Adrenal gland (tissue), 5 donors: ENCODE measurements around the gene PHKA1.
"Not testable (repeated sequence)": the region's sequence is repeated elsewhere in the genome, so short reads cannot be mapped to it uniquely, and the experiment has no call there.

ENCODE experiments used
- CTCF ChIP-seq, 6 experiments: fragments of 450-650 bp in 4 of 6; fragments of 200-600 bp in 2 of 6; sonication (generic) in 1 of 6; IDR thresholded peaks; 1 replicate in 5 of 6; 2 replicates in 1 of 6; pipeline versions ENCODE4 v1.5.1 to v1.8.0; 2016 to 2021; ENCODE audit warnings: antibody characterized with exemption in 6 of 6, mild to moderate bottlenecking in 2 of 6, moderate library complexity in 1 of 6
- POLR2A ChIP-seq, 2 donors: fragments of 450-650 bp; IDR thresholded peaks; one replicate each; pipeline ENCODE4 v1.6.1; 2017; ENCODE audit warnings: antibody characterized with exemption in 2 of 2, mild to moderate bottlenecking in 2 of 2, moderate library complexity in 1 of 2
- donor health status: DM: no; HTN: no; CAD: no.

- not testable (repeated sequence) for TF ChIP-seq CTCF, POLR2A (IDR thresholded peaks at IDR 0.05)
Observed at GRCh38 chrX:72669508-72669907, 44.6 kb downstream of the PHKA1 start.
